HepG2 (cell line): ENCODE measurements around the gene FAF1. TPM values are rescaled to one million over a fixed set of nuclear protein-coding genes. Genes with fewer than 3 reads are reported as not detected.

Source experiments
- ATAC-seq: fragments of 200-7000 bp; cut with Tn5 transposase; 3 replicates; pipeline ENCODE4 v1.9.1; 2020; ENCODE audit warnings: mild to moderate bottlenecking, moderate library complexity
- BruUV-seq: library from RNA; stranded (reverse); fragments of 400-500 nt; replicated peaks from 2 replicates; lab custom pipeline; 2021; lab: Mats Ljungman, UMichigan
- CTCF ChIA-PET: fragments of 300-600 bp; formaldehyde crosslinking; extraction: SDS; loops from one replicate; lab custom pipeline; 2021; ENCODE audit warnings: low total read pairs, inconsistent platforms, low intra/inter-chr PET ratio; lab: Yijun Ruan, JAX
- POLR2A ChIA-PET: fragments of 350-600 bp; sonication (Branson Sonifier 250); formaldehyde crosslinking; loops from one replicate; lab custom pipeline; 2020; ENCODE audit warnings: antibody characterized with exemption, inconsistent platforms; lab: Yijun Ruan, JAX
- DNase-seq: peaks from one replicate; pipeline ENCODE4 v3.0.0-alpha.2; 2015; ENCODE audit warnings: low spot score
- FAIRE-seq: peaks from 3 replicates; lab custom pipeline; 2011; peaks lifted over from hg19 to GRCh38; lab: Jason Lieb, UNC
- H2AFZ ChIP-seq: one replicate; pipeline ENCODE4 v1.6.1; 2011; ENCODE audit warnings: low read length, inconsistent platforms
- H3K27ac ChIP-seq: fragments of 300-600 bp; 3 replicates; pipeline ENCODE4 v1.8.0; 2011; ENCODE audit warnings: mixed run types, mild to moderate bottlenecking, mixed read lengths, low read length, inconsistent platforms; ENCODE audit not compliant: insufficient read depth; ENCODE audit errors: extremely low read length
- H3K27me3 ChIP-seq, 2 experiments: fragments of 200-600 bp in 1 of 2; 2 replicates in 1 of 2; 3 replicates in 1 of 2; pipeline versions ENCODE4 v1.6.0 to v1.8.0; 2011; ENCODE audit warnings: low read length in 2 of 2, mild to moderate bottlenecking in 2 of 2, moderate library complexity in 2 of 2, inconsistent platforms in 1 of 2; ENCODE audit not compliant: insufficient read depth in 2 of 2, control insufficient read depth in 1 of 2
- H3K36me3 ChIP-seq, 2 experiments: fragments of 200-600 bp in 1 of 2; replicated peaks in 1 of 2; 2 replicates in 1 of 2; 3 replicates in 1 of 2; pipeline versions ENCODE4 v1.5.1 to v1.8.0; 2011; ENCODE audit warnings: low read length in 2 of 2, inconsistent platforms in 1 of 2; ENCODE audit not compliant: insufficient read depth in 2 of 2, control insufficient read depth in 1 of 2
- H3K4me1 ChIP-seq: 2 replicates; pipeline ENCODE4 v1.5.1; 2012; ENCODE audit warnings: low read length, inconsistent platforms; ENCODE audit not compliant: insufficient read depth
- H3K4me2 ChIP-seq: 2 replicates; pipeline ENCODE4 v1.6.0; 2011; ENCODE audit warnings: low read depth, low read length, inconsistent platforms
- H3K4me3 ChIP-seq, 3 experiments: fragments of 200-600 bp in 1 of 3; sonication (generic), shearing (Covaris generic) in 1 of 3; replicated peaks in 1 of 3; 2 replicates each; pipeline ENCODE4 v1.5.1; 2011 to 2016; ENCODE audit warnings: low read length in 3 of 3, inconsistent platforms in 2 of 3, low read depth in 2 of 3, mild to moderate bottlenecking in 2 of 3, control low read depth in 1 of 3, mixed read lengths in 1 of 3; ENCODE audit not compliant: insufficient read depth in 1 of 3
- H3K79me2 ChIP-seq: one replicate; pipeline ENCODE4 v1.6.1; 2011; ENCODE audit warnings: low read length, inconsistent platforms; ENCODE audit not compliant: insufficient read depth
- H3K9ac ChIP-seq: 2 replicates; pipeline ENCODE4 v1.6.0; 2011; ENCODE audit warnings: mild to moderate bottlenecking, low read depth, low read length, inconsistent platforms; ENCODE audit not compliant: insufficient read depth
- H3K9me3 ChIP-seq: 2 replicates; pipeline ENCODE4 v1.5.1; 2012; ENCODE audit warnings: mild to moderate bottlenecking, low read length
- H4K20me1 ChIP-seq: 2 replicates; pipeline ENCODE4 v1.6.0; 2011; ENCODE audit warnings: inconsistent platforms, mild to moderate bottlenecking, low read length, moderate library complexity; ENCODE audit not compliant: insufficient read depth
- BCLAF1 ChIP-seq: fragments of 450-650 bp; IDR thresholded peaks from 2 replicates; pipeline ENCODE4 v1.6.1; 2017; ENCODE audit warnings: mild to moderate bottlenecking
- HIVEP1 ChIP-seq: sonication (generic); formaldehyde crosslinking; IDR thresholded peaks from 2 replicates; pipeline ENCODE4 v1.4.0; 2020; ENCODE audit warnings: mild to moderate bottlenecking, missing genetic modification reagents
- KIAA2018 ChIP-seq: sonication (generic); formaldehyde crosslinking; IDR thresholded peaks from 2 replicates; pipeline ENCODE4 v1.5.0; 2020; ENCODE audit warnings: mild to moderate bottlenecking, missing genetic modification reagents, borderline replicate concordance
- PITX1 ChIP-seq: sonication (generic); formaldehyde crosslinking; IDR thresholded peaks from 2 replicates; pipeline ENCODE4 v1.5.1; 2020; ENCODE audit warnings: mild to moderate bottlenecking, missing genetic modification reagents
- TCF12 ChIP-seq, 2 experiments: fragments of 450-650 bp in 1 of 2; sonication (generic) in 1 of 2; formaldehyde crosslinking in 1 of 2; IDR thresholded peaks; 2 replicates each; pipeline versions ENCODE4 v1.6.1 to v1.8.0; 2017 to 2022; ENCODE audit warnings: antibody characterized with exemption in 1 of 2, mild to moderate bottlenecking in 1 of 2, missing genetic modification reagents in 1 of 2, moderate library complexity in 1 of 2
- ZNF276 ChIP-seq: sonication (generic); formaldehyde crosslinking; IDR thresholded peaks from 2 replicates; pipeline ENCODE4 v1.4.0; 2020; ENCODE audit warnings: mild to moderate bottlenecking, low read depth, missing genetic modification reagents
- ZNF280B ChIP-seq: sonication (generic); formaldehyde crosslinking; IDR thresholded peaks from 2 replicates; pipeline ENCODE4 v1.5.0; 2020; ENCODE audit warnings: missing genetic modification reagents, mild to moderate bottlenecking, borderline replicate concordance
- ZNF350 ChIP-seq: sonication (generic); formaldehyde crosslinking; IDR thresholded peaks from 2 replicates; pipeline ENCODE4 v1.4.0; 2020; ENCODE audit warnings: mild to moderate bottlenecking, low read depth, missing genetic modification reagents, borderline replicate concordance
- WGBS: methylation state at CpG from one replicate; pipeline ENCODE4 v1.1.6; 2017; ENCODE audit warnings: low lambda C conversion rate; 5-methylcytosine and 5-hydroxymethylcytosine counted together
- in situ Hi-C: cut with HindIII; loops from 2 replicates; pipeline ENCODE4 v1.10.0; 2017; ENCODE audit warnings: low pct_unique_long_range_greater_than_20kb; ENCODE audit not compliant: extremely low pct_ligation_motif_present
- intact Hi-C: fragments of 100-400 bp; cut with micrococcal nuclease; formaldehyde crosslinking; loops from one replicate; pipeline ENCODE4 v1.10.0; 2022; ENCODE audit not compliant: unreplicated experiment
- polyA plus RNA-seq, 8 experiments: library from polyadenylated mRNA; depleted of rRNA in 3 of 8; stranded (reverse) in 7 of 8; unstranded in 1 of 8; fragments of >200 nt; fragmentation: Illumina TruSeq in 4 of 8; extraction: Trizol in 4 of 8; gene quantifications; 2 replicates each; pipeline versions ENCODE4 v1.2.1 to v1.2.3, GENCODE V29; 2011 to 2016; ENCODE audit warnings: low read depth in 4 of 8, missing spikeins in 1 of 8, mixed read lengths in 1 of 8; ENCODE audit not compliant: insufficient read depth in 1 of 8
- total RNA-seq, 5 experiments: library from RNA; depleted of rRNA; stranded (reverse); fragments of >200 nt; fragmentation: Illumina TruSeq; extraction: Trizol; gene quantifications; 2 replicates each; pipeline ENCODE4 v1.2.3, GENCODE V29; 2016; ENCODE audit warnings: low read depth in 1 of 5

Gene FAF1
- total and polyA plus RNA-seq, 2 of the 13 experiments (the other 11 are each of a cell fraction or from before 2014, with no cell fraction given) = 19.4 to 63.3 TPM

GRCh38 chr1:50568782-50569181 lies 391.3 kb downstream of the FAF1 start:
- Histone ChIP-seq H3K27ac (no peak overlapping the region), H3K36me3 (peaks cover 1 to 29% of the 10 kb centered on the region in 2 experiments; a peak in 4 of 5 replicates), H2AFZ (no peak overlapping the region), H3K4me2 (no peak overlapping the region), H4K20me1 (no peaks in the 10 kb centered on the region), H3K9me3 (no peaks in the 10 kb centered on the region), H3K9ac (no peak overlapping the region), H3K4me3 (no peak overlapping the region), H3K27me3 (no peaks in the 10 kb centered on the region), H3K4me1 (peaks cover 11% of the 10 kb centered on the region), H3K79me2 (no peaks in the 10 kb centered on the region)
- WGBS = 94% methylated on average over 1 of the region's 1 CpG
- DNase-seq (no peak), ATAC-seq (no peak), FAIRE-seq (no peak)
- ChIA-PET CTCF (no interaction called here), POLR2A (no interaction called here)
- in situ Hi-C loops (no loop called here), intact Hi-C loops (no loop called here)
- BruUV-seq = no TSS peak
- no peak for TF ChIP-seq TCF12 (IDR thresholded peaks at IDR 0.05)
- TF ChIP-seq TCF12 (CRISPR knock-in tag; IDR thresholded peaks at IDR 0.05) = no peak
- TF ChIP-seq ZNF280B (CRISPR knock-in tag) = no peak
- TF ChIP-seq KIAA2018 (CRISPR knock-in tag) = no peak
- no peak for TF ChIP-seq ZNF276 (CRISPR knock-in tag)
- no peak for TF ChIP-seq HIVEP1 (CRISPR knock-in tag)
- TF ChIP-seq ZNF350 (CRISPR knock-in tag) = no peak
- TF ChIP-seq BCLAF1 = no peak
- no peak for TF ChIP-seq PITX1
